ENCODE data around the gene SLC8A1. TPM values are rescaled to one million over a fixed set of nuclear protein-coding genes. Genes with fewer than 3 reads are reported as not detected.

Gene SLC8A1
- total RNA-seq, 1 experiment from 2014 or later = 1.7 TPM

DNA sequence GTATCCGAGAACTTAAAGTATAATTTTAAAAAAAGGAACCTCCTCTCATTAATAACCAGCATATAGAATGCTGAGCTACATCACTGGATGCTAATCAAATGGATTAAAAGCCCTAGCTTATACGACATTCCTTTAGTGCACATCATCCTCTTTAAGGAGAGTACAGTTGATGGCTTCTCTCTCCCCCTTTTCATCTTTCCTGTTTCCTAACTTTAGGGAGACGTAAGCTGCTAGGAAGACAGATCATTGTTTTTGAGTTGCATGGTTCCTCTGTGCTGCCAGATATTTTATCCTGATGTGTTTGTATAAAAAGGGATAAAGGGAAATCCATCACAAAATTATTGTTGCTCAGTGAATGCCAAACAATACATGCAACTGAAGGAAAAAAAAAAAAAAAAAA is 94.2 kb downstream of the SLC8A1 start:
- Histone ChIP-seq H2BK12ac (ENCODE audit: insufficient read length, low read depth, low read length) (no peak overlapping the region), H3K4me2 (ENCODE audit: insufficient read depth, insufficient read length, low read length) (no peak overlapping the region), H3K9me3 (ENCODE audit: control insufficient read depth, low read depth, low read length) (no peaks in the 10 kb centered on the region), H3K27ac (ENCODE audit: insufficient read length, low read depth, low read length) (no peak overlapping the region), H2BK120ac (ENCODE audit: low read depth, low read length, poor library complexity, severe bottlenecking) (no peak overlapping the region), H2BK5ac (ENCODE audit: insufficient read length, low read length) (no peak overlapping the region), H4K20me1 (ENCODE audit: control insufficient read depth, insufficient read depth, insufficient read length) (no peaks in the 10 kb centered on the region), H3K27me3 (ENCODE audit: insufficient read depth, low read length) (no peaks in the 10 kb centered on the region), H3K79me2 (ENCODE audit: insufficient read depth, low read length) (no peaks in the 10 kb centered on the region), H3K79me1 (ENCODE audit: insufficient read depth, low read depth, low read length, poor library complexity, severe bottlenecking) (no peaks in the 10 kb centered on the region), H4K8ac (replicated peaks; ENCODE audit: insufficient read length, low read depth, low read length) (no peak overlapping the region), H3K4ac (ENCODE audit: low read depth, low read length) (no peak overlapping the region), H3K23me2 (ENCODE audit: insufficient read length, low read depth, low read length, poor library complexity, severe bottlenecking) (no peaks in the 10 kb centered on the region), H2BK20ac (ENCODE audit: low read depth, low read length, poor library complexity, severe bottlenecking) (no peak overlapping the region), H4K91ac (ENCODE audit: insufficient read length, low read depth, low read length) (no peak overlapping the region), H3K23ac (ENCODE audit: insufficient read length, low read depth, low read length) (no peak overlapping the region), H2AFZ (ENCODE audit: low read length) (no peak overlapping the region), H4K5ac (ENCODE audit: insufficient read length, low read depth, low read length) (no peak overlapping the region), H3K18ac (ENCODE audit: insufficient read length, low read depth, low read length) (no peak overlapping the region), H3T11ph (ENCODE audit: low read length) (no peak overlapping the region), H3K56ac (ENCODE audit: insufficient read length, low read depth, low read length) (no peak overlapping the region), H2BK15ac (ENCODE audit: low read depth, low read length) (no peak overlapping the region), H2AK5ac (ENCODE audit: insufficient read length, low read length) (no peak overlapping the region), H3K9ac (ENCODE audit: extremely low read depth, insufficient read length, low read length) (no peak overlapping the region), H3K4me1 (ENCODE audit: insufficient read depth, low read length) (no peaks in the 10 kb centered on the region), H3K14ac (ENCODE audit: insufficient read depth, low read length) (no peak overlapping the region)
- Mint-ChIP-seq H3K27me3 (ENCODE audit: low read depth) (no peaks in the 10 kb centered on the region), H3K4me3 (no peak overlapping the region), H3K36me3 (ENCODE audit: insufficient read depth in 1 of 3, low read depth in 3 of 3) (no peaks in the 10 kb centered on the region), H3K27ac (no peak overlapping the region), H3K4me1 (peaks cover 4 to 7% of the 10 kb centered on the region in 2 experiments), H3K9me3 (no peaks in the 10 kb centered on the region)
- no peak for DNase-seq
- TF ChIP-seq, protein P1, sequence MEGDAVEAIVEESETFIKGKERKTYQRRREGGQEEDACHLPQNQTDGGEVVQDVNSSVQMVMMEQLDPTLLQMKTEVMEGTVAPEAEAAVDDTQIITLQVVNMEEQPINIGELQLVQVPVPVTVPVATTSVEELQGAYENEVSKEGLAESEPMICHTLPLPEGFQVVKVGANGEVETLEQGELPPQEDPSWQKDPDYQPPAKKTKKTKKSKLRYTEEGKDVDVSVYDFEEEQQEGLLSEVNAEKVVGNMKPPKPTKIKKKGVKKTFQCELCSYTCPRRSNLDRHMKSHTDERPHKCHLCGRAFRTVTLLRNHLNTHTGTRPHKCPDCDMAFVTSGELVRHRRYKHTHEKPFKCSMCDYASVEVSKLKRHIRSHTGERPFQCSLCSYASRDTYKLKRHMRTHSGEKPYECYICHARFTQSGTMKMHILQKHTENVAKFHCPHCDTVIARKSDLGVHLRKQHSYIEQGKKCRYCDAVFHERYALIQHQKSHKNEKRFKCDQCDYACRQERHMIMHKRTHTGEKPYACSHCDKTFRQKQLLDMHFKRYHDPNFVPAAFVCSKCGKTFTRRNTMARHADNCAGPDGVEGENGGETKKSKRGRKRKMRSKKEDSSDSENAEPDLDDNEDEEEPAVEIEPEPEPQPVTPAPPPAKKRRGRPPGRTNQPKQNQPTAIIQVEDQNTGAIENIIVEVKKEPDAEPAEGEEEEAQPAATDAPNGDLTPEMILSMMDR (conservative IDR thresholded peaks at IDR 0.05) = no peak
- no CpG with 5 or more reads among the region's 3 CpGs for WGBS (ENCODE audit: extremely low coverage, insufficient read length, low lambda C conversion rate)

All from H9 (cell line).